ENCODE results near the gene NFKB1.

The NFKB1 gene

GRCh38 chr4:102497986-102498385 lies 3.2 kb upstream of the NFKB1 start:
- FAIRE-seq, result no peak

- no peak for FAIRE-seq
Measured at GRCh38 chr4:102500352-102500695, 835 bp upstream of the NFKB1 start.

GRCh38 chr4:102501447-102501696 lies 213 bp downstream of the NFKB1 start:
- no peak for FAIRE-seq

DNA sequence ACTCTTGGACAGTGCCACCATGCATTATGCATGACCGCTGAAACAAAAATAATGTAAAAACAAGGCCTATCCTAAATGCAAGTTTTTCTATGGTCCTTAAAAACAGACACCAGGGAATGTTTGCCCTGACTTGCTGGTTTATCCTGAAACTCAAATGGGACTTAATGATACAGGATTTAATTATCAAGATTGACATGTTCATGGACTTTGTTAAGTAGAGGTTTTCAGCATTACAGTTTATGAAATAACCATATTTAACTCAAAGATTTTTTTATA lies 1.3 kb downstream of the NFKB1 start:
- no peak for FAIRE-seq

- FAIRE-seq, result no peak
Measured at GRCh38 chr4:102503301-102503746, 2.2 kb downstream of the NFKB1 start.

- FAIRE-seq, result no peak
Measured at GRCh38 chr4:102503831-102504786, 3.0 kb downstream of the NFKB1 start.

GRCh38 chr4:102504941-102505340 lies 3.8 kb downstream of the NFKB1 start:
- FAIRE-seq, result no peak

DNA sequence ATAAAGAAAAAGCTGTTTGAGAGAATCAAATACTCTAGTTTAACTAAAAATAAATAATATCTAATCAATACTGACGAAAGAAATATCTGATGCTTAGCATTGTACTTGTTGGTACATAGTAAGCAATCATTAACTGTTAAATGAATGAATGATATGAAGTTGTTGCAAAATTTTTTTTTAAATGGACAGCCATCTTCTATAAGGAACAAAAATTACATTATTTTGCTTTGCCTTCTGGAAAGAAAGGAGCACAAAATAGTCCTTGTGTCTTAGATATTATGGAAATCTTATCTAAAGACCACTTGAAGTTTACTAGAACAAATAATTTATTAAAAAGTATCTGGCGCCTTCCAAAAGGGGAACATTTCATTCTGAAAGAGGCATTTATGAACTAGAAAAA lies 4.5 kb downstream of the NFKB1 start:
- FAIRE-seq, result no peak

DNA sequence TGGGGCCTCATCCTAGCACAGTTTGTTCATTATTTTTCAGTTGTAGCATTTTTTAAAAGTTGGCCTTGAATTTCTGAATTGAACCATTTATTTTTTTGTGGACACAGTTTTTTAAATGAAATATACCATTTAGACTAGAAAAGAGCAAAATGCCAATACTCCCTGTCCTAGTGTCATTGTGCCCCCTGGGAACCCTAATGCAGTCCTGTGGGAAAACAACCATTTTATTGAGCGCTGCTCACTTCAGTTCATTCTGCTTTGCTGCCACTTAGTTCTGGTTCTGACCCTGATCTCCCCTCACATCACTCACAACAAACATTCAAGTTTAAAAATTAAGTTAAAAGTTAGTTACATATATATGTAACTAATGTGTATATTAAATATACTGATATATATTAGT lies 5.4 kb downstream of the NFKB1 start:
- FAIRE-seq, result no peak

DNA sequence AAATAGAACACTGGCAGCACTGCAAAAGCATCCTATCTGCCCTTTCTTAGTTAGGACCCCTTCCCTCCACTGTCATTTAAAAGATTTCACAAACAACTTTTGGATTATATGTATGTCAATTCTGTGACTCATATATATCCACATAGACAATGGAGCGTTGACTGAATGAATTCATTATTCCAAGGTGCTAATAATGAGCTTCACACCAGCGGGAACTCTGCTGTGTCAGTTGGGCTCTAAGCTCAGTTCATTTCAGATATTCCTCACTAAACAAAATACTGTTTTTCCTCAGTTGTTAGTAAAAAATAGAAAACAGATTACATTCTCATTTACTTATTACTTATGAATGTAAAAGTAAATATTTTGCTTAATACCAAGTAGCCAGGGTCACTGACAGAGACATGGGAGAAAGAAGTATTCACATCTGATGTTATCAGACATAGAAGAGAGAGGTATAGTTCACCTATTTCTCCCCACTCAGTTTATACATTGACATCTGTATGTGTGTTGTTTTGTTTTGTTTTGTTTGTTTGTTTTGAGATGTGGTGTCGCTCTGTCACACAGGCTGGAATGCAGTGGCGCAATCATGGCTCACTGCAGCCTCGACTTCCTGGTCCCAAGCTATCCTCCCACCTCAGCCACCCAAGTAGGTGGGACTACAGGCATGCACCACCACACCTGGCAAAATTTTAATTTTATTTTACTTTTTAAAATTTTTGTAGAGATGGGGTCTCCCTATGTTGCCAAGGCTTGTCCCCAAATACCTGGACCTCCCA lies 10.9 kb downstream of the NFKB1 start:
- FAIRE-seq, result no peak

GRCh38 chr4:102514298-102514964 lies 13.3 kb downstream of the NFKB1 start:
- FAIRE-seq, result no peak

DNA sequence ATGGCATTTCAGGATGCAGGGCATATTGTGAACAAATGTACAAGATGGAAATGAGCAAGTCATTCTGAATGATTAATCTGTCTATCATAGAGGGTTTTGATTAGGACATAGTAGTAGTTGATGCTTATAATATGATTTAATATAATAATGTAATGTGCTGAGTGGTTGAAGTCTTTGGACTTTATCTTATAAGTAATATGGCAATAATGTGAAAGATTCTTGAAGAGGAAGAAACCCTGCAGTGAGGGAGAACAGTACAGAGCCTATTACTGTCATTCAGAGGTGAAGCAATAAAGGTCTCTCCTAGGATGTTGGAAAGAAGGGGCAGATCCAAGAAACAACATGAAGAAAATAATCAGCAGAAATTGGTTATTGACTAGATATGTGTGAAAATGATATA lies 16.6 kb downstream of the NFKB1 start:
- FAIRE-seq, result no peak

DNA sequence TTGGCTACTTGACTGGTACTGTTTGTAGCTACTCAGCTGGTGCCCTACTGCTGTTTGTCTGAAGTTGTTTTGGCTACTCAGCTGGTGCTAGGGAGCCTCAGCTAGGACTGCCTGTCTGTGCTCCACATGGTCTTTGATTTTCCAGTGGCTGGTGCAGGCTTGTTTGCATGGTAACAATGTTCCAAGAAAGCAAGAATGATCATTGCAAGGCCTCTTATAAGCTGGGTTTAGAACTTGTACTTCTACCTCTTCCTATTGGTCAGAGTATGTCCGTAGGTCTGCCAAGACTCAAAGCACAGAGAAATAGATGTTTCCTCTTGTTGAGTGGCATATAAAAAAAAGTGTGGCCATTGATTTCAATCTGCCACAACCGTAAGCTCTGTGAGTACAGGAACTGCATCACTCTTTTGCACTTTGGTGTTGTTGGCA lies 17.6 kb downstream of the NFKB1 start:
- FAIRE-seq, result no peak

GRCh38 chr4:102519925-102520324 lies 18.8 kb downstream of the NFKB1 start:
- FAIRE-seq, result no peak

- no peak for FAIRE-seq
Measured at GRCh38 chr4:102521570-102521969, 20.4 kb downstream of the NFKB1 start.

DNA sequence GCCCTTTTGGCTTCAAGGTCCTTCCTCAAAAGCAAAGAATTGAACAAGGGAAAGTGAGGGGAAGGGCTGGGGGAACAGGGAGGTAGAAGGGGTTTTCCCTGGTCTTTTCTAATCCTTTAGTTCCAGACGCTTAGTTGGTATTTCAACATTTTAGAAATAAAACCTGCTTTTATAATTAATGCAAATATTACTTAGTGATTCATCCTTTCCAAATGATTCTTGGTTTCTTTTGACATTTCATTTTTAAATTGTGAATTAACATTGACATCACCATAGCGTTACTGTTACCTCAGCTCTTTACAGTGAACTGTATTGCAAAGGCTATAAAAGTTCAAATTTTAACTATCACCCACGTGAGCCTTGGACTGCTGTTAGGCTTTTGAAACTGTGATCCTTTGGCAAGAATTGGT lies 20.9 kb downstream of the NFKB1 start:
- no peak for FAIRE-seq

- FAIRE-seq, result no peak
Measured at GRCh38 chr4:102524691-102525090, 23.5 kb downstream of the NFKB1 start.

DNA sequence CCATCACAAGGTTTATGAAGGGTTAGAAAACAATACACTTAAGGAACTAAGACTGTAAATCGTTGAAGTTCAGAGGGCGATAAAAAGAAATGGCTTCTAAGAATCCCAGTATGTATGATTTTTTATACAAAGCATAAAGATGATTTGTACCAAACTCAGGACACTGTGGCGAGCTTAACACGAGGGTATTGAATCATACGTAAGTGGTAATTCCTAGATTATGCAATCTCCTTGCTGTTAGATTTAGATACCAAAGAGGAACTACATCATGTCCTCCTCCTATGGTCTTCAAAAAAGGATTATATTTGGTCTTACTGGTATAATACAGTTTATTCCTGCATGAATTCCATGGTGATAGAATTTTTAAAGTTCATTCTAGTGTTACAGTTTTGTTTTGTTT lies 23.9 kb downstream of the NFKB1 start:
- no peak for FAIRE-seq

GRCh38 chr4:102525504-102525903 lies 24.3 kb downstream of the NFKB1 start:
- FAIRE-seq, result no peak

GRCh38 chr4:102526532-102526931 lies 25.4 kb downstream of the NFKB1 start:
- FAIRE-seq, result no peak

DNA sequence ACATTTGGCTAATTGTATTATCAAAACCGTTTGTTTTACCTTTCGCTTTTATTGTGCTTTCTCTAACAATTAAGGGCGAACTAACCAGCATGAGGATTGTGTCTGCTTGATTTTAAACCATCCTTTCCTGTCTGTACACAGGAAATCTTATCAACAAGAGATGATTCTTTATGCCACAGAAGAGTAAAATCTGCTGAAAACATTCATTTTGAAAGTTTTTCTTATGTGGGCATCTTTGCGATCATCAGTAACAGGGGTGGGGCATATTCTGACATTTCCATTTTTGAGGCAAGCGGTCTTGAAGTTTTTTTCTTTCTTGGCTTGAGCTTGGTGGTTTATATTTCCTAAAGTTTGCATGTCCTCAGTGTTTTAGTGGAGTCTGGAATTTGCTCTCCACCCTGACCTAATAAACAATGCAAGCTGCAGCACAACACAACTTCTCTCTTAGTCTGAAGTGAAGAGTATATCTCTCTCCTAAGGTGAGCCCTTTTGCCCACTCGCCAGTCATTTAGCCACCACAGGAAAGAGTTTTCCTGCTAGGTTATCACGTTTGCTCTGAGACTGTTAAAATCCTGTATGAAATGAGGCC lies 26.6 kb downstream of the NFKB1 start:
- no peak for FAIRE-seq

DNA sequence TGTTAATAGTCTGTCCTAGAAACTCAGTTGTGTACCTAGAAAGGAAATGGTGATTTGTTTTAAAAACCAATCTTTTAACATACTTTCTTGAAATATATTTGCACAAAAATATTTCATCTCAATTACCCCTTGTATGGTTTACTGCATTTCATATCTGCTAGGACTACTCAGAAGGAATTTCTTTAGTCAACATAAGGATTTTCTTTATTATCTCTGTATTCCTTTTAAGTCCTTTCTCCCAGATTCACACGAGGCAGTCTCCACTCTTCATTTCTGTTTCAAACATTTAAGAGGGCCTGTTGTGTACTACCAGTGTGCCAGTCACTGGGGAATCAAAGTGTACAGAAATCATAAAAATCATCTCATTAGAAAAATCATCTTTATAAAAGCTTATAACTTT lies 28.8 kb downstream of the NFKB1 start:
- no peak for FAIRE-seq

DNA sequence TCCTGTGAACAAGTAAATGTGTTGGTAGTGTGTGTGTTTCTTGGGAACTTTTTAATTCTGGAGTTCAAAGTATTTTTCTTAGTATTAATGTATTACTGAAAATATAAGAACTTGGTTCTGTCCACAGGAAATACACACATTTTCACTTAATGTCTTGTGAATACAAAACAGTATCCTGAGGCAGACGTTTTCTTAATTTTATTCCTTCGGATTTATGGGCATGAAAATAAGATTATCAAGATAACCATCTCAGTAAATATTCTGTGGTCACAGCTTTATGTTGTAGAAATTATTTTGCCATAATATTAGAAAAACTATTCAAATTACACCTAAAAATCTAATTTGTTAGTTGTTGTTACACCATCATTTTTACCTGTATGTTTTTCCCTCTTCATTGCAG lies 29.8 kb downstream of the NFKB1 start:
- FAIRE-seq, result peak; percentile 33

- FAIRE-seq, result no peak
Measured at GRCh38 chr4:102531462-102531861, 30.3 kb downstream of the NFKB1 start.

Measured in endometrium (tissue), 2 donors.